HG02852 (cell line): ENCODE results near the gene ERGIC3.
"Not testable (repeated sequence)": the region's sequence is repeated elsewhere in the genome, so short reads cannot be mapped to it uniquely, and the experiment has no call there.

Experiments used
- ATAC-seq: cut with Tn5 transposase; IDR thresholded peaks from one replicate; pipeline ENCODE4 v1.9.1; 2021; ENCODE audit warnings: mild to moderate bottlenecking, moderate library complexity; ENCODE audit not compliant: unreplicated experiment

The ERGIC3 gene

GRCh38 chr20:35517767-35518166 is 24.1 kb upstream of the ERGIC3 start:
- ATAC-seq: not testable (repeated sequence)

DNA sequence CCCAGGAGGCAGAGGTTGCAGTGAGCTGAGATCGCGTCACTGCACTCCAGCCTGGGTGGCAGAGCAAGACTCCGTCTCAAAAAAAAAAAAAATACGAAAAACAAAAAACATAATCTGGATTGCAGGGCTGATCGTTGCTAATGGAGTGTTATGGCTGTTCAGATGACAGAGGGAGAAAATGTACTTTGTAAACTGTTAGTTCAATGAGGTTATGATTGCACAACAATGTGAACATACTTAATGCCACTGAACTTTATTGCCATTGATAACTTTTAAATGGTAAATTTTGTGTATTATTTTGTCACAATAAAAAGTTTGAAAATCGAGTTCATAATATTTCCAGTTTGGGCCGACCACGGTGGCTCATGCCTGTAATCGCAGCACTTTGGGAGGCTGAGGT is 22.9 kb upstream of the ERGIC3 start:
- ATAC-seq: no peak

- no peak for ATAC-seq
Observed at GRCh38 chr20:35523298-35523888, 18.5 kb upstream of the ERGIC3 start.

DNA sequence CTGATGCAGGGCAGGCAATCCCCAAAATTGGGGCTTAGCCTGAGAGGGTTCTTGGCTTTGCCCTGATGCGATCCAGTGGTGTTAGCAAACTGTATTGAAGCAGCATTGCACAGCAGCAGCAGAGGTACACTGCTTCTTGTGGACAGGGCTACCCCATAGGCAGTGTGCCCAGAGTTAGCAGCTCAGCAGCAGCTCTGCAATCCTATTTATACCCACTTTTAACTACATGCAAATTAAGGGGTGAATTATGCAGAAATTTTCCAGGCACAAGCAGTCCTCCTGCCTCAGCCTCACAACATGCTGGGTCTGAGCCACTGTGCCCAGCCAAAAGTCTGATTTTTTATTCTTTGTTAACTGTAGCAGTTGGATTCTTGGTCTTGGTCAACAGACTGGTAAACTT is 16.2 kb upstream of the ERGIC3 start:
- ATAC-seq: no peak

- ATAC-seq: no peak
Observed at GRCh38 chr20:35527122-35527769, 14.6 kb upstream of the ERGIC3 start.

DNA sequence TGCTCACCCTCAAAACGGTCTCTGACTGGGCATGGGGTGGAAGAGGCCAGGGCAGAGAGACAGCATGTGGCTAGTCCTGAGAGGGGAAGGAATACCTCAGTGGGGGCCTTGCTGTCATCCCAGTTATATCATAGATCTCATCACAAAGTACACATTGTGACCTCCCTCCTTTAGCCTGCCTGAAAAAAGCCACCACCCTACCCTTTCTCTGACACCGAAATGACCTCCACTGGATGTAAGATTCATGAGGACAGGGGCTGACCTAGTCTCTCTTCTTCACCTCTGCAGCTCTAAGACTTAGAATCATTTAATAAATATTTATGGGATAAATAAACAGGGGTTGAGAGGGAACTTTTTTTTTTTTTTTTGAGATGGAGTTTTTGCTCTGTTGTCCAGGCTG is 12.3 kb upstream of the ERGIC3 start, which contains the start of gene C20orf173:
Gene C20orf173 (minus strand): TSS at position 101 of the 400 bp plus-strand sequence. CDS start 279 bp downstream, outside the sequence.
- no peak for ATAC-seq

- ATAC-seq: peak; percentile 39
Observed at GRCh38 chr20:35539756-35540212, 2.1 kb upstream of the ERGIC3 start.

DNA sequence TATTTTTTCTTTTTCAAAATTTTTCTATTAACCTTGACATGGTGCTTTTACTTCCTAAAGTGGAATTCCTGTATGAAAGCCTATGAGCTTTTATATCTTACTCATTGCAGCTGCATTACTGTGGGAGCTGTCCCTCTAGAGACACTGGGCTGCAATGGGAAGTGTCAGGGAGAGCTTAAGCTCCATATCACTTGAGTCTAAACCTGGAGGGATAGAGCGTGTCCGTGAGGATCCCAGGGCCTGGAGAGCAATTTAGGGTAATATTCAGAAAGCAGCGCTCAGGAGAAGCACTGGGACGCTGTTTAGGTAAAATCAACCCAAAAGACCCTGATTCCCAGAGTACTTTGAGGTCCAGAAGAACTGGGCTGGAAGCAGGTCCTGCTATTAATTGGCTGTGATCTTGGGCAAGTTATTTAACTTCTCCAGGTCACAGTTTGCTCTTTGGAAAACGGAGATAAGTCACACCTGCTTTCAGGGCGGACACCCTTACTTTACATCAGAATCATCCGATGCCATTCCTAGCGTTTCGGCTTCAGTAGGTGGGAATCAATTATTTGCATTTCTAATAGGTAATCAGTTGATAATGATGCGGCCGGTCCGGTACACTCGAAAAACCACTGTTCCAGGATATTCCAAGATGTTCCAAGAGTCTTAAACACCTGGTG is 628 bp upstream of the ERGIC3 start:
- no peak for ATAC-seq

GRCh38 chr20:35542990-35543389 is 1.1 kb downstream of the ERGIC3 start:
- no peak for ATAC-seq

DNA sequence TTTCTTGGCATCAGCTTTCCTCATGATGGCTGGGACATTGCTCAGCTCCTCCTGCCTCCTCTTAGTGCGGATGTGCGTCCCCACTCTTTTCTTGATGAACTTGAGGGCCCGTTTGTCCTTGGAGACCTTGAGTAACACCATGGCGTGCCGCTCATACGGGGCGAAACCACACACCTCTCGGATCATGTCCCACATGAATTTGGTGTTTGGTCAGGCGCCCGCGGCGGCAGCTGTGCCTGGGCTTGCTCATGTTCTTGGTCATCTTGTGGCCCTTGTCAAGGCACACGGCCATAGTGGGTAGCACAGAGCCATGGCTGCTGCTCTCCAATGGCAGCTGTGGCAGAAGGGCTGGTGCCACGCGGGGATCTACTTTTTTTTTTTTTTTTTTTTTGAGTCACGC is 2.6 kb downstream of the ERGIC3 start:
- no peak for ATAC-seq

- ATAC-seq: not testable (repeated sequence)
Observed at GRCh38 chr20:35544941-35545340, 3.1 kb downstream of the ERGIC3 start.

DNA sequence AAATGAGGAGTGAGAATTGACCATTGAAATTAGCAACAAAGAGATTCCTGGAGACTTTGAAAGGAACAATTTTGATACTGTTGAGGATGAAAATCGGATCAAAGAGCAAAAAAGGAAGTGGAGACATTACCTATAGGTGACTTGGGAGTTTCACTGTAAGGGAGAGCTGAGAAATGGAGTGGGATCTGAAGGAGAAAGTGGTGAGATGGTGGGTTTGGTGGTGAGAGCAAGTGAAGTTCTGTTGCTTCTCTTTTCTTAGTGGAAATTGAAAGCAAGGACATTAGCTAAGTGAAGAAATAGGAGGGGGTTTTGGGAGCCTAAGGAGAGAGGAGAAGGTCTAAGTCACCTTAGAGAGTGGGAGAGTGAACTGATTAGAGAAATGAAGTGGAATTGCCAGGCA is 4.2 kb downstream of the ERGIC3 start:
- ATAC-seq: no peak

DNA sequence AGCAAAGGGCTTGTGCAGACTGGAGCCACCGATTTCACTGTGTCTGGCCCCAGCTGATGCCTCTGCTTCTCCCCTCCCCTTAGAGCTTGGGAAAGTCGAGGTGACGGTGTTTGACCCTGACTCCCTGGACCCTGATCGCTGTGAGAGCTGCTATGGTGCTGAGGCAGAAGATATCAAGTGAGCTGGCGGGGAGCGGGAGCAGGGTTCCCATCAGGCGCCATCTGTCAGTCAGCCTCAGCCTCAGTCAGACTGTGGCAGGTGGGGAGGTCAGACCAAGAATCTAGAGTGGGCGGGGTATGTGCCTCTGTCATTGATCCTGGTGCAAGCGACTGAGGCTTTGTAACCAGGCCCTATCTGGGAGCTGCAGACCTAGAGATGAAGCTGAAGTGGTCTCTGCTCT is 5.5 kb downstream of the ERGIC3 start:
- ATAC-seq: no peak

GRCh38 chr20:35551503-35551902 is 9.6 kb downstream of the ERGIC3 start:
- no peak for ATAC-seq

DNA sequence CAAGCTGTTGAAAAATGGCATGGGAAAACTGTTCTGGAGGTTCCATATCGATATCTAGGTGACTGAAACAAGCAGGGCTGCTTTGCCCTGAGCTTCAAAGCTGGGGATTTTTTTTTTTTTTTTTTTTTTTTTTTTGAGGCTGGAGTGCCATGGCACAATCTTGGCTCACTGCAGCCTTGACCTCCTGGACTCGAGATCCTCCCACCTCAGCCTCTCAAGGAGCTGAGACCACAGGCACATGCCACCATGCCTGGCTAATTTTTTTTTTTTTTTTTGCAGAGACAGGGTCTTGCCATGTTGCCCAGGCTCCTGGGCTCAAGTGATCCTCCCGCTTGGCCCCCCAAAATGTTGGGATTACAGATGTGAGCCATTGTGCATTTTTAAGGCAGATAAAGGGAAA is 11.0 kb downstream of the ERGIC3 start:
- no peak for ATAC-seq

GRCh38 chr20:35555461-35555860 is 13.6 kb downstream of the ERGIC3 start:
- not testable (repeated sequence) for ATAC-seq

DNA sequence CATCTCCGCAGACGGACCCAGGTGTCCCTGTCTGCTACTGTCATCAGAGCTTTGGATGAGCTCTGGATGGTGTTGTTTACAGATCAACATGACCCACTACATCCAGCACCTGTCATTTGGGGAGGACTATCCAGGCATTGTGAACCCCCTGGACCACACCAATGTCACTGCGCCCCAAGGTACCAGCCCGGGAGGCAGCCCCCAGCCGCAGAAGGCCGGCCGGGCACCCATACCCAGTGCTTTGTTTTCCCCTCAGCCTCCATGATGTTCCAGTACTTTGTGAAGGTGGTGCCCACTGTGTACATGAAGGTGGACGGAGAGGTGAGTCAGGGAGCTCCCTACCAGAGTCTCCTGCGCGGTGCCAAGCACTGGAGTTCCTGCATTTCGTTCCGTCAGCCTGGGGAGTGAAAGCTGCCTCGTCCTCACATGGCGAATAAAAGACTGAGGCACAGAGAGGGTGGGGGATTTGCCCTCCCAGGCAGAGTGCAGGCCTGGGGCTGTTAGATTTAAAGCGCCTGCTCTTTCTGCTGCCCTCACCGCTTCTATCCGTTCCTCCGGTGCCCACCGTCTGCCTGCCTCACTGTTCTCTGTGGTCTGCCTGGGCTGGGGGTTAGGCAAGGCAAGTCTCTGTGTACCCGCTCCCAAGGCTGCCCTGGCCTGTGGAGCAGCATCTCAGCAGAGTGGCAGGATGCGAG is 14.2 kb downstream of the ERGIC3 start:
- ATAC-seq: no peak

DNA sequence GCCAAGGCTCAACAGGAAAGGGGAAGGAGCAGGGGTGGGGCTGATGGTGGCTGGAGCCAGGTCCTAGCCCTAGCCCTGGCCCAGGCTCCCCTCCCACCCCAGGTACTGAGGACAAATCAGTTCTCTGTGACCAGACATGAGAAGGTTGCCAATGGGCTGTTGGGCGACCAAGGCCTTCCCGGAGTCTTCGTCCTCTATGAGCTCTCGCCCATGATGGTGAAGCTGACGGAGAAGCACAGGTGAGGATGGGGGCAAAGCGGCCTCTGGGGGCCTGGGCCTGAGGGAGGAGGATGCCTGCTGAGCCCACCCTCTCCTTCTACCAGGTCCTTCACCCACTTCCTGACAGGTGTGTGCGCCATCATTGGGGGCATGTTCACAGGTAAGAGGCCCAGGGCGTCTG is 15.0 kb downstream of the ERGIC3 start:
- no peak for ATAC-seq

DNA sequence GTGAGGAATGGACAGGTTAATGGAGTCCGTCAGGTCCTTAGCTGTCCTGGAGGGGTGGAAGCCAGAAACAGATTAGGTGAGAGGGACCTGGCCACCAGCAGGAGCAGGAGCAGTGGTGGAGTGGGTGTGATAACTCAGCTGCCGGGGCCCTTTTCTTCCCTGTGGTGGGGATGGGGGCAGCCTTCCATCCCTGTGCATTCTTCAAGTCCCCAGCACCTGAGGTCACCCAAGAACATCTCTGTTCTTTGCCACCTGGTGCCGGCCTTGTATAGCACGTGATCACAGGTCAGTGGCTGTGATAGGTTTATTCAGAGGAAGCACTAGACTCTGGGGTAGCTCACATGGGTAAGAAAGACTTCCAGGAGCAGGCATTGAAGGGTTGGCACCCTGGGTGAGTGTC is 16.6 kb downstream of the ERGIC3 start:
- ATAC-seq: no peak

- no peak for ATAC-seq
Observed at GRCh38 chr20:35559042-35559693, 17.3 kb downstream of the ERGIC3 start.

- ATAC-seq: no peak
Observed at GRCh38 chr20:35560105-35560511, 18.2 kb downstream of the ERGIC3 start.
